HepG2 (cell line): ENCODE results near the gene BICRAL. TPM values are rescaled to one million over a fixed set of nuclear protein-coding genes. Genes with fewer than 3 reads are reported as not detected.

Experiments used
- BHLHE40 ChIP-seq: IDR thresholded peaks from 2 replicates; pipeline ENCODE4 v1.6.1; 2011; ENCODE audit warnings: low read length, improper control_type of control experiment
- FOXJ3 ChIP-seq: sonication (generic); formaldehyde crosslinking; IDR thresholded peaks from 2 replicates; pipeline ENCODE4 v1.4.0; 2020; ENCODE audit warnings: missing genetic modification reagents, mild to moderate bottlenecking, borderline replicate concordance
- GATA4 ChIP-seq: sonication (generic); IDR thresholded peaks from 2 replicates; pipeline ENCODE4 v1.6.1; 2016; ENCODE audit warnings: antibody characterized with exemption, low read depth, borderline replicate concordance
- GMEB2 ChIP-seq: IDR thresholded peaks from 2 replicates; pipeline ENCODE4 v1.6.1; 2016; ENCODE audit warnings: missing biosample characterization, missing genetic modification reagents, low read depth
- HMGA1 ChIP-seq: sonication (generic); formaldehyde crosslinking; conservative IDR thresholded peaks from 2 replicates; pipeline ENCODE4 v1.4.0; 2020; ENCODE audit warnings: missing genetic modification reagents
- MTF1 ChIP-seq: sonication (generic); formaldehyde crosslinking; IDR thresholded peaks from 2 replicates; pipeline ENCODE4 v1.5.0; 2020; ENCODE audit warnings: missing genetic modification reagents
- NFIB ChIP-seq: sonication (generic); formaldehyde crosslinking; IDR thresholded peaks from 2 replicates; pipeline ENCODE4 v1.9.0; 2021; ENCODE audit warnings: missing genetic modification reagents, mild to moderate bottlenecking, borderline replicate concordance
- NR2F2 ChIP-seq: IDR thresholded peaks from 2 replicates; pipeline ENCODE4 v1.6.1; 2012; ENCODE audit warnings: low read depth, inconsistent platforms, borderline replicate concordance
- PITX1 ChIP-seq: sonication (generic); formaldehyde crosslinking; IDR thresholded peaks from 2 replicates; pipeline ENCODE4 v1.5.1; 2020; ENCODE audit warnings: mild to moderate bottlenecking, missing genetic modification reagents
- POLR2A ChIP-seq, 2 experiments: IDR thresholded peaks; 2 replicates each; pipeline ENCODE4 v1.6.1; 2011; ENCODE audit warnings: low read depth in 2 of 2, low read length in 2 of 2, mild to moderate bottlenecking in 1 of 2, moderate library complexity in 1 of 2; ENCODE audit not compliant: insufficient read depth in 1 of 2
- RXRA ChIP-seq: sonication (generic); formaldehyde crosslinking; IDR thresholded peaks from 2 replicates; pipeline ENCODE4 v1.5.1; 2020; ENCODE audit warnings: missing genetic modification reagents
- SALL2 ChIP-seq: sonication (generic); formaldehyde crosslinking; IDR thresholded peaks from 2 replicates; pipeline ENCODE4 v1.8.1; 2023; ENCODE audit warnings: mild to moderate bottlenecking, missing genetic modification reagents, inconsistent platforms
- SIX4 ChIP-seq: sonication (generic); formaldehyde crosslinking; IDR thresholded peaks from 2 replicates; pipeline ENCODE4 v1.4.0; 2020; ENCODE audit warnings: missing genetic modification reagents
- SMAD1 ChIP-seq: sonication (generic); formaldehyde crosslinking; IDR thresholded peaks from 2 replicates; pipeline ENCODE4 v1.4.0; 2020; ENCODE audit warnings: missing genetic modification reagents, low read depth, mild to moderate bottlenecking, borderline replicate concordance
- THYN1 ChIP-seq: sonication (generic); formaldehyde crosslinking; IDR thresholded peaks from 2 replicates; pipeline ENCODE4 v1.8.1; 2023; ENCODE audit warnings: low read depth, mild to moderate bottlenecking, moderate library complexity, missing genetic modification reagents, borderline replicate concordance
- ZNF253 ChIP-seq: sonication (generic); formaldehyde crosslinking; IDR thresholded peaks from 2 replicates; pipeline ENCODE4 v1.8.0; 2022; ENCODE audit warnings: mild to moderate bottlenecking, missing genetic modification reagents, borderline replicate concordance
- ZNF343 ChIP-seq: sonication (generic); formaldehyde crosslinking; IDR thresholded peaks from 2 replicates; pipeline ENCODE4 v1.4.0; 2020; ENCODE audit warnings: mild to moderate bottlenecking, missing genetic modification reagents
- ZNF646 ChIP-seq: sonication (generic); formaldehyde crosslinking; IDR thresholded peaks from 2 replicates; pipeline ENCODE4 v1.9.0; 2021; ENCODE audit warnings: mild to moderate bottlenecking, missing genetic modification reagents
- ZSCAN31 ChIP-seq: sonication (generic); formaldehyde crosslinking; IDR thresholded peaks from 2 replicates; pipeline ENCODE4 v1.5.0; 2020; ENCODE audit warnings: low read depth, mild to moderate bottlenecking, missing genetic modification reagents
- polyA plus RNA-seq, 8 experiments: library from polyadenylated mRNA; depleted of rRNA in 3 of 8; stranded (reverse) in 7 of 8; unstranded in 1 of 8; fragments of >200 nt; fragmentation: Illumina TruSeq in 4 of 8; extraction: Trizol in 4 of 8; gene quantifications; 2 replicates each; pipeline versions ENCODE4 v1.2.1 to v1.2.3, GENCODE V29; 2011 to 2016; ENCODE audit warnings: low read depth in 4 of 8, missing spikeins in 1 of 8, mixed read lengths in 1 of 8; ENCODE audit not compliant: insufficient read depth in 1 of 8
- total RNA-seq, 5 experiments: library from RNA; depleted of rRNA; stranded (reverse); fragments of >200 nt; fragmentation: Illumina TruSeq; extraction: Trizol; gene quantifications; 2 replicates each; pipeline ENCODE4 v1.2.3, GENCODE V29; 2016; ENCODE audit warnings: low read depth in 1 of 5
- TF ChIP-seq, protein P1 (sequence below): sonication (generic); formaldehyde crosslinking; IDR thresholded peaks from 2 replicates; pipeline ENCODE4 v1.5.0; 2020; ENCODE audit warnings: missing genetic modification reagents

Gene BICRAL
- total and polyA plus RNA-seq, 2 of the 13 experiments (the other 11 are each of a cell fraction or from before 2014, with no cell fraction given): 5.0 to 13.5 TPM

DNA sequence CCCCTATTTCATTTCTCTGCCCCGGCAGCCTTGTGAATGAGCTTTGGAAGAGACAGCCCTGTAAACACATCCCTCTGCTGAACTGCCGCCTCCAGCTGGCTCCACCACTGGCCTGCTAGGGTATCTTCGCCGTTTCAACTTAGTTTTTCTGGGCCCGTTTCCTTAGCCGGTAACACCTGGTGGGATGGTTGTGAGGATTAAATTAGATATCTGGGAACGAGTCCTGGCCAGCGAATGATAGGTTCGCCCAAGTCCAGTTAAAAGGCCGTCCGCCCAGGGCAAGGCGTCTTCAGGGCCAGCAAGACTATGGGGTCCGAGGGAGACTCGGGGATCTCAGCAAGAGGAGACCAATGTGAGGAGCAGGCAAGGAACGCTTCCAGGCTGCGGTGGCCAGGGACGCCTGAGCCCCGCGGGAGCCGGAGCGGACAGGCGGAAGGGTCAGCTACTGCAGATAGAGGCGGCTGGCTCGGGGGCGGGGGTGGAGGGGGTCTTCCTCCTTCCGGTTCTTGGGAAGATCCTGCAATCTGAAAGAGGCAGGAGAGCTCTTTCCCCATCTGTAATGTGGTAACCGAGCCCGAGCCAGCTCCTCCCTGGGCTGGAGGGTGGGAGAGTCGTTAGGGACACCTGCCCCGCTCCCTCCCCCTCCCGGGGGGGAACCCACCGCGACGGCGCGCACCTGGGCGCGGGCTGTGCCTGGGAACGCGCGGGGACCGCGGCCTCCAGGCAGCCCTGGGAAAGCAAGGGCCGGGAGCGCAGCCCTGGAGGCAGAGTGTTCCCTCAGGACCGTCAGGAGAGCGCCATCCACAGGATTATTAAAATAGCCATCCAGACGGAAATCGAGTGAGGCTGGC lies 129.5 kb downstream of the BICRAL start (continued):
- TF ChIP-seq ZNF646 (CRISPR knock-in tag) (0 out of 2 replicates have a peak, but pooled peaks have one; percentile 49), NFIB (CRISPR knock-in tag) (no peak), RXRA (CRISPR knock-in tag) (no peak), ZNF343 (CRISPR knock-in tag) (no peak), THYN1 (CRISPR knock-in tag) (no peak), GATA4 (no peak), GMEB2 (CRISPR knock-in tag) (no peak), SIX4 (no peak), HMGA1 (CRISPR knock-in tag) (no peak), MTF1 (CRISPR knock-in tag) (no peak), ZSCAN31 (CRISPR knock-in tag) (no peak), BHLHE40 (no peak), SALL2 (CRISPR knock-in tag) (no peak), SMAD1 (CRISPR knock-in tag) (peak; percentile 71; the same call in 1 of the 2 replicates), POLR2A (IDR thresholded peaks at IDR 0.05; ENCODE audit: insufficient read depth in 1 of 2, low read depth in 2 of 2, low read length in 2 of 2) (0 out of 4 replicates have a peak, but pooled peaks of 1 of the 2 experiments have one; percentile 37), FOXJ3 (CRISPR knock-in tag) (0 out of 2 replicates have a peak, but pooled peaks have one; percentile 15), PITX1 (0 out of 2 replicates have a peak, but pooled peaks have one; percentile 22), ZNF253 (CRISPR knock-in tag) (no peak), NR2F2 (no peak)
- TF ChIP-seq, protein P1, sequence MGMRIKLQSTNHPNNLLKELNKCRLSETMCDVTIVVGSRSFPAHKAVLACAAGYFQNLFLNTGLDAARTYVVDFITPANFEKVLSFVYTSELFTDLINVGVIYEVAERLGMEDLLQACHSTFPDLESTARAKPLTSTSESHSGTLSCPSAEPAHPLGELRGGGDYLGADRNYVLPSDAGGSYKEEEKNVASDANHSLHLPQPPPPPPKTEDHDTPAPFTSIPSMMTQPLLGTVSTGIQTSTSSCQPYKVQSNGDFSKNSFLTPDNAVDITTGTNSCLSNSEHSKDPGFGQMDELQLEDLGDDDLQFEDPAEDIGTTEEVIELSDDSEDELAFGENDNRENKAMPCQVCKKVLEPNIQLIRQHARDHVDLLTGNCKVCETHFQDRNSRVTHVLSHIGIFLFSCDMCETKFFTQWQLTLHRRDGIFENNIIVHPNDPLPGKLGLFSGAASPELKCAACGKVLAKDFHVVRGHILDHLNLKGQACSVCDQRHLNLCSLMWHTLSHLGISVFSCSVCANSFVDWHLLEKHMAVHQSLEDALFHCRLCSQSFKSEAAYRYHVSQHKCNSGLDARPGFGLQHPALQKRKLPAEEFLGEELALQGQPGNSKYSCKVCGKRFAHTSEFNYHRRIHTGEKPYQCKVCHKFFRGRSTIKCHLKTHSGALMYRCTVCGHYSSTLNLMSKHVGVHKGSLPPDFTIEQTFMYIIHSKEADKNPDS (CRISPR knock-in tag): peak; percentile 71; the same call in 1 of the 2 replicates
